OCI-LY7 (cell line): ENCODE results near the gene GLIPR2. TPM values are rescaled to one million over a fixed set of nuclear protein-coding genes. Genes with fewer than 3 reads are reported as not detected.

Source experiments
- BruUV-seq: library from RNA; stranded (reverse); fragments of 400-500 nt; replicated peaks from 2 replicates; lab custom pipeline; 2021; lab: Mats Ljungman, UMichigan
- CTCF ChIA-PET: fragments of 300-600 bp; sonication (Branson Sonifier 250); formaldehyde crosslinking; loops from one replicate; lab custom pipeline; 2022; ENCODE audit warnings: antibody characterized with exemption; ENCODE audit not compliant: unreplicated experiment; lab: Charles Lee
- POLR2A ChIA-PET: fragments of 300-600 bp; sonication (Branson Sonifier 250); formaldehyde crosslinking; loops from one replicate; lab custom pipeline; 2022; ENCODE audit warnings: antibody characterized with exemption; lab: Charles Lee
- DNase-seq: peaks from one replicate; pipeline ENCODE4 v3.0.0-alpha.2; 2015; ENCODE audit warnings: low spot score
- H2AFZ ChIP-seq: fragments of 200-600 bp; sonication (generic), shearing (Covaris generic); 2 replicates; pipeline ENCODE4 v1.6.1; 2014; ENCODE audit warnings: mild to moderate bottlenecking, antibody characterized with exemption, low read length, moderate library complexity
- H3K27ac ChIP-seq: fragments of 200-600 bp; sonication (generic); 2 replicates; pipeline ENCODE4 v1.5.1; 2014; ENCODE audit warnings: mixed run types, low read depth, mild to moderate bottlenecking, moderate library complexity, low read length, inconsistent platforms; ENCODE audit not compliant: poor library complexity, severe bottlenecking
- H3K36me3 ChIP-seq: fragments of 200-600 bp; sonication (generic); 2 replicates; pipeline ENCODE4 v1.6.1; 2014; ENCODE audit warnings: mild to moderate bottlenecking, antibody characterized with exemption, low read length, moderate library complexity, mixed read lengths; ENCODE audit not compliant: insufficient read depth
- H3K4me1 ChIP-seq: fragments of 200-600 bp; sonication (generic); 2 replicates; pipeline ENCODE4 v1.5.1; 2014; ENCODE audit warnings: mild to moderate bottlenecking, low read length; ENCODE audit not compliant: insufficient read depth, poor library complexity, severe bottlenecking
- H3K4me2 ChIP-seq: fragments of 200-600 bp; sonication (generic); 2 replicates; pipeline ENCODE4 v1.6.1; 2014; ENCODE audit warnings: mild to moderate bottlenecking, low read length
- H3K4me3 ChIP-seq: fragments of 200-600 bp; sonication (generic); 2 replicates; pipeline ENCODE4 v1.5.1; 2014; ENCODE audit warnings: mild to moderate bottlenecking, low read depth, low read length; ENCODE audit not compliant: poor library complexity, severe bottlenecking
- H3K79me2 ChIP-seq: fragments of 200-600 bp; sonication (generic); 2 replicates; pipeline ENCODE4 v1.6.1; 2016; ENCODE audit warnings: low read depth, mild to moderate bottlenecking, low read length, moderate library complexity, mixed read lengths; ENCODE audit not compliant: insufficient read depth
- H3K9me2 ChIP-seq: fragments of 200-600 bp; sonication (generic); 2 replicates; pipeline ENCODE4 v1.6.1; 2016; ENCODE audit warnings: mild to moderate bottlenecking, low read length, mixed read lengths; ENCODE audit not compliant: insufficient read depth
- H3K9me3 ChIP-seq: fragments of 200-600 bp; sonication (generic); 2 replicates; pipeline ENCODE4 v1.6.1; 2014; ENCODE audit warnings: mild to moderate bottlenecking, mixed run types, low read length, mixed read lengths
- H4K20me1 ChIP-seq: fragments of 200-600 bp; sonication (generic); 2 replicates; pipeline ENCODE4 v1.6.1; 2014; ENCODE audit warnings: mild to moderate bottlenecking, antibody characterized with exemption, low read length, moderate library complexity, mixed read lengths; ENCODE audit not compliant: insufficient read depth
- CTCF ChIP-seq: fragments of 200-600 bp; sonication (generic); conservative IDR thresholded peaks from 2 replicates; pipeline ENCODE4 v1.5.1; 2014; ENCODE audit warnings: mild to moderate bottlenecking, antibody characterized with exemption, low read length, moderate library complexity, mixed read lengths
- EZH2phosphoT487 ChIP-seq: fragments of 200-600 bp; sonication (generic); IDR thresholded peaks from 2 replicates; pipeline ENCODE4 v1.6.1; 2018; ENCODE audit warnings: low read depth, borderline replicate concordance, mild to moderate bottlenecking, mixed run types, antibody characterized with exemption, low read length, moderate library complexity, mixed read lengths
- intact Hi-C: fragments of 100-400 bp; cut with micrococcal nuclease; formaldehyde crosslinking; loops from one replicate; pipeline ENCODE4 v1.10.0; 2022; ENCODE audit not compliant: unreplicated experiment
- total RNA-seq, 2 experiments: library from RNA; depleted of rRNA in 1 of 2; stranded (reverse); fragments of >200 nt in 1 of 2; shearing (Covaris generic) in 1 of 2; gene quantifications; 2 replicates each; pipeline ENCODE4 v1.2.3, GENCODE V29; 2014 to 2022

Gene GLIPR2
- total RNA-seq, 2 experiments from 2014 or later, result not detected

DNA sequence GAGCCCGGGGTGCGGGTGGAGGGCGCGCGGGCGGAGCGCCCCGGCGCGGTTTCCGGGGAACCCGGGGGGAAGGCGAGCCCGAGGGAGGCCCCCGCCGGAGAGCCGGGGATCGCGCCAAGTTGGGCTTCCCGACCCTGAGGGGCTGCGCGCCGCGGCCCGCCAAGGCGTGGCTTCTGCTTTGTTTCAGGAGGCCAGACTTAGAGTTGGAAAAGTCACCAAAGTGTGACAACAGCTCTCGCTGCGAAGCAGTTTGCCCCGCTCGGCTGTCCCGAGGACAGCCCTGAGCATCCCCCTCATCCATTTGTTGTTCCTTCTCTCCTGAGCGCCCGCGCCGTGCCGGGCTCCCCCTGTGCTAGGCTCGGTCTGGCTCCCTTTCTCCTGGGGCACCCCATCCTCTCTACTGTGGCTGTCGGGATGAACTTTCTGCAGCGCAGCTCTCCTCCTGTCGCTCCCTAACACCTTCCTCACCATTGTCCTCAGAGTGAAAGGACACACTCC lies 410 bp downstream of the GLIPR2 start:
- CTCF ChIA-PET, result no interaction called here
- Histone ChIP-seq H3K27ac (no peak overlapping the region), H2AFZ (no peak overlapping the region)

GRCh38 chr9:36137392-36138004 lies 965 bp downstream of the GLIPR2 start:
- H3K27ac ChIP-seq, result no peak overlapping the region
- no peak overlapping the region for H3K4me2 ChIP-seq
- H3K9me3 ChIP-seq, result no peaks in the 10 kb centered on the region
- intact Hi-C loops, result no loop called here
- no peak overlapping the region for H3K4me3 ChIP-seq
- CTCF ChIA-PET, result no interaction called here
- peaks cover 7% of the 10 kb centered on the region for H3K4me1 ChIP-seq
- H4K20me1 ChIP-seq, result no peaks in the 10 kb centered on the region
- H2AFZ ChIP-seq, result no peak overlapping the region
- POLR2A ChIA-PET, result no interaction called here
- no peaks in the 10 kb centered on the region for H3K9me2 ChIP-seq
- TF ChIP-seq EZH2phosphoT487, result no peak
- no peak for TF ChIP-seq CTCF
- BruUV-seq, result no TSS peak
- H3K36me3 ChIP-seq, result no peaks in the 10 kb centered on the region
- no peaks in the 10 kb centered on the region for H3K79me2 ChIP-seq
- DNase-seq, result no peak

More for the DNA sequence above, 410 bp downstream of the GLIPR2 start:
- H4K20me1 ChIP-seq, result no peaks in the 10 kb centered on the region
- H3K4me3 ChIP-seq, result no peak overlapping the region
- H3K4me1 ChIP-seq, result peaks cover 7% of the 10 kb centered on the region
- intact Hi-C loops, result no loop called here
- no peak for DNase-seq
- peak overlapping the region; percentile 25; the same call in 1 of the 2 replicates for H3K4me2 ChIP-seq
- no TSS peak for BruUV-seq
- POLR2A ChIA-PET, result no interaction called here
- H3K9me2 ChIP-seq, result no peaks in the 10 kb centered on the region
- H3K9me3 ChIP-seq, result no peaks in the 10 kb centered on the region
- no peaks in the 10 kb centered on the region for H3K79me2 ChIP-seq
- no peak for TF ChIP-seq EZH2phosphoT487
- TF ChIP-seq CTCF, result no peak
- H3K36me3 ChIP-seq, result no peaks in the 10 kb centered on the region

GRCh38 chr9:36138496-36138895 lies 2.0 kb downstream of the GLIPR2 start:
- POLR2A ChIA-PET, result no interaction called here
- CTCF ChIA-PET, result no interaction called here
- H4K20me1 ChIP-seq, result no peaks in the 10 kb centered on the region
- peaks cover 14% of the 10 kb centered on the region for H3K4me1 ChIP-seq
- intact Hi-C loops, result no loop called here
- H3K79me2 ChIP-seq, result no peaks in the 10 kb centered on the region
- no peaks in the 10 kb centered on the region for H3K9me3 ChIP-seq
- H3K36me3 ChIP-seq, result no peaks in the 10 kb centered on the region
- H3K4me2 ChIP-seq, result no peak overlapping the region
- H3K9me2 ChIP-seq, result no peaks in the 10 kb centered on the region
- no peak for TF ChIP-seq EZH2phosphoT487
- TF ChIP-seq CTCF, result no peak
- H2AFZ ChIP-seq, result no peak overlapping the region
- H3K4me3 ChIP-seq, result no peak overlapping the region
- DNase-seq, result no peak
- H3K27ac ChIP-seq, result no peak overlapping the region
- BruUV-seq, result no TSS peak
